Measurements from ENCODE around the gene AFG3L2.

DNA sequence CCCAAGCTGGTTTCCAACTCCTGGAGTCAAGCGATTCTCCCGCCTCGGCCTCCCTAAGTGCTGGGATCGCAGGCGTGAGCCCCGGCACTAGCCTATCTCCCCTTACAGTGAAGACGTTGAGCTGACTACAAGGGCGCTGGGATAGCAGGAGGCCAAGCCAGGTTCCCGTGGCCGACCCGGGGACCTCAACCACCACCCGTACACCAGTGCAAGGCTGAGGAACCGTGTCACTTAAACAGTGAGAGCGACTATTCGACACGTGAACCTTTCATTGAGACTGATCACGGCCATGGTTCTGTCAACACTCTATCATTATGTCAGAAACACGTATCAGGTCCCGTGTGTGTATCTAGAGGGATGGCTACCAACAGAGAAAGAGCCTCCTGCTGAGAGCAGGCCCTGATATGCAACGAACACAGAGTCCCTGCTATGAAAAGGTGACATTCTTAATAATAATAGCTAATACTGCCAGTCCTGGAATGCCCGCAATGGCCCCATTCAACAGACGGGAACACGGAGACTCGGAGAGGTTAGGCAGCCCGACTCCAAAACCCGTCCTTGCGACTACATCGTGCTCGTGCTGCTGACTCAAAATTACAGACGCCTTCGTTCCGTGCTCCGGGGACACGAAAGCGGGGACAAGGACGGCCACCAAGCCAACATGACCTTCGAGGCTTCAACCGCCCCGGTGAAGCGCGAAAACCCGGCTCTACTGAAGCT, 833 bp downstream of the AFG3L2 start:
- TF ChIP-seq, protein P1, sequence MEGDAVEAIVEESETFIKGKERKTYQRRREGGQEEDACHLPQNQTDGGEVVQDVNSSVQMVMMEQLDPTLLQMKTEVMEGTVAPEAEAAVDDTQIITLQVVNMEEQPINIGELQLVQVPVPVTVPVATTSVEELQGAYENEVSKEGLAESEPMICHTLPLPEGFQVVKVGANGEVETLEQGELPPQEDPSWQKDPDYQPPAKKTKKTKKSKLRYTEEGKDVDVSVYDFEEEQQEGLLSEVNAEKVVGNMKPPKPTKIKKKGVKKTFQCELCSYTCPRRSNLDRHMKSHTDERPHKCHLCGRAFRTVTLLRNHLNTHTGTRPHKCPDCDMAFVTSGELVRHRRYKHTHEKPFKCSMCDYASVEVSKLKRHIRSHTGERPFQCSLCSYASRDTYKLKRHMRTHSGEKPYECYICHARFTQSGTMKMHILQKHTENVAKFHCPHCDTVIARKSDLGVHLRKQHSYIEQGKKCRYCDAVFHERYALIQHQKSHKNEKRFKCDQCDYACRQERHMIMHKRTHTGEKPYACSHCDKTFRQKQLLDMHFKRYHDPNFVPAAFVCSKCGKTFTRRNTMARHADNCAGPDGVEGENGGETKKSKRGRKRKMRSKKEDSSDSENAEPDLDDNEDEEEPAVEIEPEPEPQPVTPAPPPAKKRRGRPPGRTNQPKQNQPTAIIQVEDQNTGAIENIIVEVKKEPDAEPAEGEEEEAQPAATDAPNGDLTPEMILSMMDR (IDR thresholded peaks at IDR 0.05) = no peak
- TF ChIP-seq POLR2A (IDR thresholded peaks at IDR 0.05) = no peak
